HepG2 (cell line): Measurements from ENCODE around the gene GSDMA. TPM values are rescaled to one million over a fixed set of nuclear protein-coding genes. Genes with fewer than 3 reads are reported as not detected.

ENCODE experiments used
- ATAC-seq: fragments of 200-7000 bp; cut with Tn5 transposase; 3 replicates; pipeline ENCODE4 v1.9.1; 2020; ENCODE audit warnings: mild to moderate bottlenecking, moderate library complexity
- BruUV-seq: library from RNA; stranded (reverse); fragments of 400-500 nt; replicated peaks from 2 replicates; lab custom pipeline; 2021; lab: Mats Ljungman, UMichigan
- CTCF ChIA-PET: fragments of 300-600 bp; formaldehyde crosslinking; extraction: SDS; loops from one replicate; lab custom pipeline; 2021; ENCODE audit warnings: low total read pairs, inconsistent platforms, low intra/inter-chr PET ratio; lab: Yijun Ruan, JAX
- POLR2A ChIA-PET: fragments of 350-600 bp; sonication (Branson Sonifier 250); formaldehyde crosslinking; loops from one replicate; lab custom pipeline; 2020; ENCODE audit warnings: antibody characterized with exemption, inconsistent platforms; lab: Yijun Ruan, JAX
- DNase-seq: peaks from one replicate; pipeline ENCODE4 v3.0.0-alpha.2; 2015; ENCODE audit warnings: low spot score
- FAIRE-seq: peaks from 3 replicates; lab custom pipeline; 2011; peaks lifted over from hg19 to GRCh38; lab: Jason Lieb, UNC
- H2AFZ ChIP-seq: one replicate; pipeline ENCODE4 v1.6.1; 2011; ENCODE audit warnings: low read length, inconsistent platforms
- H3K27ac ChIP-seq: fragments of 300-600 bp; 3 replicates; pipeline ENCODE4 v1.8.0; 2011; ENCODE audit warnings: mixed run types, mild to moderate bottlenecking, mixed read lengths, low read length, inconsistent platforms; ENCODE audit not compliant: insufficient read depth; ENCODE audit errors: extremely low read length
- H3K27me3 ChIP-seq, 2 experiments: fragments of 200-600 bp in 1 of 2; 2 replicates in 1 of 2; 3 replicates in 1 of 2; pipeline versions ENCODE4 v1.6.0 to v1.8.0; 2011; ENCODE audit warnings: low read length in 2 of 2, mild to moderate bottlenecking in 2 of 2, moderate library complexity in 2 of 2, inconsistent platforms in 1 of 2; ENCODE audit not compliant: insufficient read depth in 2 of 2, control insufficient read depth in 1 of 2
- H3K36me3 ChIP-seq, 2 experiments: fragments of 200-600 bp in 1 of 2; replicated peaks in 1 of 2; 2 replicates in 1 of 2; 3 replicates in 1 of 2; pipeline versions ENCODE4 v1.5.1 to v1.8.0; 2011; ENCODE audit warnings: low read length in 2 of 2, inconsistent platforms in 1 of 2; ENCODE audit not compliant: insufficient read depth in 2 of 2, control insufficient read depth in 1 of 2
- H3K4me1 ChIP-seq: 2 replicates; pipeline ENCODE4 v1.5.1; 2012; ENCODE audit warnings: low read length, inconsistent platforms; ENCODE audit not compliant: insufficient read depth
- H3K4me2 ChIP-seq: 2 replicates; pipeline ENCODE4 v1.6.0; 2011; ENCODE audit warnings: low read depth, low read length, inconsistent platforms
- H3K4me3 ChIP-seq, 3 experiments: fragments of 200-600 bp in 1 of 3; sonication (generic), shearing (Covaris generic) in 1 of 3; replicated peaks in 1 of 3; 2 replicates each; pipeline ENCODE4 v1.5.1; 2011 to 2016; ENCODE audit warnings: low read length in 3 of 3, inconsistent platforms in 2 of 3, low read depth in 2 of 3, mild to moderate bottlenecking in 2 of 3, control low read depth in 1 of 3, mixed read lengths in 1 of 3; ENCODE audit not compliant: insufficient read depth in 1 of 3
- H3K79me2 ChIP-seq: one replicate; pipeline ENCODE4 v1.6.1; 2011; ENCODE audit warnings: low read length, inconsistent platforms; ENCODE audit not compliant: insufficient read depth
- H3K9ac ChIP-seq: 2 replicates; pipeline ENCODE4 v1.6.0; 2011; ENCODE audit warnings: mild to moderate bottlenecking, low read depth, low read length, inconsistent platforms; ENCODE audit not compliant: insufficient read depth
- H3K9me3 ChIP-seq: 2 replicates; pipeline ENCODE4 v1.5.1; 2012; ENCODE audit warnings: mild to moderate bottlenecking, low read length
- H4K20me1 ChIP-seq: 2 replicates; pipeline ENCODE4 v1.6.0; 2011; ENCODE audit warnings: inconsistent platforms, mild to moderate bottlenecking, low read length, moderate library complexity; ENCODE audit not compliant: insufficient read depth
- ASH2L ChIP-seq: fragments of 300-600, 200-600 bp; sonication (generic); IDR thresholded peaks from 2 replicates; pipeline ENCODE4 v1.7.0; 2017; ENCODE audit warnings: low read depth, mild to moderate bottlenecking, moderate library complexity, mixed read lengths, low read length; ENCODE audit not compliant: insufficient read length
- BRCA1 ChIP-seq: sonication (generic); formaldehyde crosslinking; IDR thresholded peaks from 2 replicates; pipeline ENCODE4 v1.4.0; 2020; ENCODE audit warnings: missing genetic modification reagents
- HNF4G ChIP-seq, 2 experiments: sonication (generic) in 1 of 2; formaldehyde crosslinking in 1 of 2; IDR thresholded peaks; 2 replicates each; pipeline versions ENCODE4 v1.4.0 to v1.6.1; 2011 to 2020; ENCODE audit warnings: borderline replicate concordance in 2 of 2, low read depth in 2 of 2, mild to moderate bottlenecking in 2 of 2, low read length in 1 of 2, missing genetic modification reagents in 1 of 2, moderate library complexity in 1 of 2
- RFX1 ChIP-seq: fragments of 450-650 bp; IDR thresholded peaks from 2 replicates; pipeline ENCODE4 v1.6.1; 2017
- SALL2 ChIP-seq: sonication (generic); formaldehyde crosslinking; IDR thresholded peaks from 2 replicates; pipeline ENCODE4 v1.8.1; 2023; ENCODE audit warnings: mild to moderate bottlenecking, missing genetic modification reagents, inconsistent platforms
- SMYD3 ChIP-seq: sonication (generic); formaldehyde crosslinking; IDR thresholded peaks from 2 replicates; pipeline ENCODE4 v1.8.1; 2023; ENCODE audit warnings: mild to moderate bottlenecking, missing genetic modification reagents
- SRF ChIP-seq: IDR thresholded peaks from 2 replicates; pipeline ENCODE4 v1.6.1; 2011; ENCODE audit warnings: mild to moderate bottlenecking, low read depth, low read length, moderate library complexity
- SYNCRIP ChIP-seq: fragments of 200-400 bp; formaldehyde crosslinking; IDR thresholded peaks from 2 replicates; pipeline ENCODE4 v1.6.1; 2018; ENCODE audit warnings: mild to moderate bottlenecking, low read depth, low read length; ENCODE audit not compliant: insufficient read depth
- ZFAT ChIP-seq: sonication (generic); formaldehyde crosslinking; conservative IDR thresholded peaks from 2 replicates; pipeline ENCODE4 v1.8.1; 2023; ENCODE audit warnings: missing genetic modification reagents, inconsistent platforms
- ZNF274 ChIP-seq: sonication (generic); formaldehyde crosslinking; IDR thresholded peaks from 2 replicates; pipeline ENCODE4 v1.5.1; 2020; ENCODE audit warnings: mild to moderate bottlenecking, missing genetic modification reagents
- WGBS: methylation state at CpG from one replicate; pipeline ENCODE4 v1.1.6; 2017; ENCODE audit warnings: low lambda C conversion rate; 5-methylcytosine and 5-hydroxymethylcytosine counted together
- in situ Hi-C: cut with HindIII; loops from 2 replicates; pipeline ENCODE4 v1.10.0; 2017; ENCODE audit warnings: low pct_unique_long_range_greater_than_20kb; ENCODE audit not compliant: extremely low pct_ligation_motif_present
- intact Hi-C: fragments of 100-400 bp; cut with micrococcal nuclease; formaldehyde crosslinking; loops from one replicate; pipeline ENCODE4 v1.10.0; 2022; ENCODE audit not compliant: unreplicated experiment
- polyA plus RNA-seq, 8 experiments: library from polyadenylated mRNA; depleted of rRNA in 3 of 8; stranded (reverse) in 7 of 8; unstranded in 1 of 8; fragments of >200 nt; fragmentation: Illumina TruSeq in 4 of 8; extraction: Trizol in 4 of 8; gene quantifications; 2 replicates each; pipeline versions ENCODE4 v1.2.1 to v1.2.3, GENCODE V29; 2011 to 2016; ENCODE audit warnings: low read depth in 4 of 8, missing spikeins in 1 of 8, mixed read lengths in 1 of 8; ENCODE audit not compliant: insufficient read depth in 1 of 8
- total RNA-seq, 5 experiments: library from RNA; depleted of rRNA; stranded (reverse); fragments of >200 nt; fragmentation: Illumina TruSeq; extraction: Trizol; gene quantifications; 2 replicates each; pipeline ENCODE4 v1.2.3, GENCODE V29; 2016; ENCODE audit warnings: low read depth in 1 of 5
- TF ChIP-seq, protein P1 (sequence below): IDR thresholded peaks from 2 replicates; pipeline ENCODE4 v1.6.1; 2016; ENCODE audit warnings: missing genetic modification reagents, missing compliant biosample characterization
- TF ChIP-seq, protein P2 (sequence below): sonication (generic); formaldehyde crosslinking; IDR thresholded peaks from 2 replicates; pipeline ENCODE4 v1.5.1; 2020; ENCODE audit warnings: mild to moderate bottlenecking, moderate library complexity, missing genetic modification reagents

Gene GSDMA
- total and polyA plus RNA-seq, 2 of the 13 experiments (the other 11 are each of a cell fraction or from before 2014, with no cell fraction given) = not detected

DNA sequence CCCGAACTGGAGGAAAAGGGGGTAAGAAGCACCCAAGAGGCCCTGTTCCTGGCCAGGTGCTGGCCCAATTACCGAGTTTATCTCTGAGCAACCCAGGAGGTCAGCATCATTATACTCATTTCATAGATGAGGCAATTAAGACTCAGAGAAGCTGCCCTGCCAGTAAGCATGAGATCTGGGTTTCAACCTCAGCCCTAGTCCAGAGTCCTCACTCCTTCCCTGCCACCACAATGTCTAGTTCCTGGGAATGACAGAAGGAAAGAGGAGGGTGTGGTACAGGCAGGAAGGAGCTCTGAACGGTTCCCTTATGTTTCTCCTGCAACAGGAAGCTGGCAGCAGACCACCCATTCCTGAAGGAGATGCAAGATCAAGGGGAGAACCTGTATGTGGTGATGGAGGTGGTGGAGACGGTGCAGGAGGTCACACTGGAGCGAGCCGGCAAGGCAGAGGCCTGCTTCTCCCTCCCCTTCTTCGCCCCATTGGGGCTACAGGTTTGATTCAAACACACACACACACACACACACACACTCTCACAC, 7.4 kb downstream of the GSDMA start:
- H3K79me2 ChIP-seq = no peaks in the 10 kb centered on the region
- ATAC-seq = no peak
- TF ChIP-seq ASH2L (no peak), ZNF274 (no peak), ZFAT (no peak), RFX1 (no peak), SRF (no peak), SALL2 (CRISPR knock-in tag) (no peak), BRCA1 (CRISPR knock-in tag) (no peak), SYNCRIP (no peak), HNF4G (IDR thresholded peaks at IDR 0.05; ENCODE audit: borderline replicate concordance, low read depth, low read length) (no peak), HNF4G (CRISPR knock-in tag; IDR thresholded peaks at IDR 0.05; ENCODE audit: borderline replicate concordance, low read depth) (no peak), SMYD3 (no peak)
- TF ChIP-seq, protein P1, sequence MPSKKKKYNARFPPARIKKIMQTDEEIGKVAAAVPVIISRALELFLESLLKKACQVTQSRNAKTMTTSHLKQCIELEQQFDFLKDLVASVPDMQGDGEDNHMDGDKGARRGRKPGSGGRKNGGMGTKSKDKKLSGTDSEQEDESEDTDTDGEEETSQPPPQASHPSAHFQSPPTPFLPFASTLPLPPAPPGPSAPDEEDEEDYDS (CRISPR knock-in tag) = no peak
- TF ChIP-seq, protein P2, sequence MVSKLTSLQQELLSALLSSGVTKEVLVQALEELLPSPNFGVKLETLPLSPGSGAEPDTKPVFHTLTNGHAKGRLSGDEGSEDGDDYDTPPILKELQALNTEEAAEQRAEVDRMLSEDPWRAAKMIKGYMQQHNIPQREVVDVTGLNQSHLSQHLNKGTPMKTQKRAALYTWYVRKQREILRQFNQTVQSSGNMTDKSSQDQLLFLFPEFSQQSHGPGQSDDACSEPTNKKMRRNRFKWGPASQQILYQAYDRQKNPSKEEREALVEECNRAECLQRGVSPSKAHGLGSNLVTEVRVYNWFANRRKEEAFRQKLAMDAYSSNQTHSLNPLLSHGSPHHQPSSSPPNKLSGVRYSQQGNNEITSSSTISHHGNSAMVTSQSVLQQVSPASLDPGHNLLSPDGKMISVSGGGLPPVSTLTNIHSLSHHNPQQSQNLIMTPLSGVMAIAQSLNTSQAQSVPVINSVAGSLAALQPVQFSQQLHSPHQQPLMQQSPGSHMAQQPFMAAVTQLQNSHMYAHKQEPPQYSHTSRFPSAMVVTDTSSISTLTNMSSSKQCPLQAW (CRISPR knock-in tag) = no peak
- TF ChIP-seq, all 625 proteins: peak for 0
- BruUV-seq = no TSS peak
- Histone ChIP-seq H3K27me3 (peaks cover 6 to 69% of the 10 kb centered on the region in 2 experiments; a peak in 3 of 5 replicates), H3K4me3 (no peak overlapping the region), H3K27ac (no peak overlapping the region), H2AFZ (no peak overlapping the region), H3K36me3 (no peaks in the 10 kb centered on the region), H3K9me3 (no peaks in the 10 kb centered on the region), H4K20me1 (no peaks in the 10 kb centered on the region), H3K4me1 (no peaks in the 10 kb centered on the region), H3K4me2 (no peak overlapping the region), H3K9ac (no peak overlapping the region)
- in situ Hi-C loops (loop anchor here (5.0 kb wide), 1 partner anchor 48 kb away; no protein-coding TSS in a partner anchor), intact Hi-C loops (no loop called here)
- DNase-seq = no peak
- FAIRE-seq = no peak
- ChIA-PET POLR2A (interaction anchor here (1.0 kb wide), 1 partner anchor 10 kb away, joined by 3 read pairs; the partner anchor contains the start of gene PSMD3), CTCF (no interaction called here)
- WGBS = 17% methylated on average over 7 of the region's 7 CpGs
